PC-9 (cell line): Measurements from ENCODE around the gene RANBP3L. TPM values are rescaled to one million over a fixed set of nuclear protein-coding genes. Genes with fewer than 3 reads are reported as not detected.

Experiments used
- BruUV-seq: library from RNA; stranded (reverse); fragments of 400-500 nt; replicated peaks from 2 replicates; lab custom pipeline; 2021; lab: Mats Ljungman, UMichigan
- CTCF ChIA-PET: fragments of 300-600 bp; sonication (Branson Sonifier 250); formaldehyde crosslinking; loops from one replicate; lab custom pipeline; 2022; ENCODE audit warnings: antibody characterized with exemption; lab: Charles Lee
- POLR2A ChIA-PET: fragments of 300-600 bp; sonication (Branson Sonifier 250); formaldehyde crosslinking; loops from one replicate; lab custom pipeline; 2022; ENCODE audit warnings: antibody characterized with exemption; ENCODE audit not compliant: unreplicated experiment; lab: Charles Lee
- DNase-seq, 2 experiments: peaks; one replicate each; pipeline versions ENCODE4 v3.0.0 to v3.0.0-alpha.2; 2015 to 2022; ENCODE audit warnings: mixed read lengths in 1 of 2
- H2AFZ ChIP-seq: fragments of 200-600 bp; sonication (generic); 2 replicates; pipeline ENCODE4 v1.8.1; 2017; ENCODE audit warnings: antibody characterized with exemption
- H3F3A ChIP-seq: fragments of 200-600 bp; sonication (generic); 2 replicates; pipeline ENCODE4 v1.8.1; 2017; ENCODE audit warnings: antibody characterized with exemption, mild to moderate bottlenecking, low read depth; ENCODE audit not compliant: insufficient read depth
- H3K27ac ChIP-seq: fragments of 200-600 bp; sonication (generic); 2 replicates; pipeline ENCODE4 v1.6.1; 2016; ENCODE audit warnings: mixed run types
- H3K27me3 ChIP-seq: fragments of 200-600 bp; sonication (generic); 2 replicates; pipeline ENCODE4 v1.6.1; 2016; ENCODE audit warnings: low read depth, mixed run types; ENCODE audit not compliant: insufficient read depth
- H3K36me3 ChIP-seq: fragments of 200-600 bp; sonication (generic); 2 replicates; pipeline ENCODE4 v1.6.1; 2016; ENCODE audit warnings: low read depth, mixed run types
- H3K4me1 ChIP-seq: fragments of 200-600 bp; sonication (generic); replicated peaks from 2 replicates; pipeline ENCODE4 v1.6.1; 2016; ENCODE audit warnings: mixed run types; ENCODE audit not compliant: insufficient read depth
- H3K4me2 ChIP-seq: fragments of 200-600 bp; sonication (generic); 2 replicates; pipeline ENCODE4 v1.6.1; 2017; ENCODE audit warnings: mixed run types
- H3K4me3 ChIP-seq: fragments of 200-600 bp; sonication (generic); 2 replicates; pipeline ENCODE4 v1.6.1; 2016; ENCODE audit warnings: mixed run types
- H3K79me2 ChIP-seq: fragments of 200-600 bp; sonication (generic); 2 replicates; pipeline ENCODE4 v1.6.1; 2017; ENCODE audit warnings: low read depth, mixed run types
- H3K9me2 ChIP-seq: fragments of 200-600 bp; sonication (generic); 2 replicates; pipeline ENCODE4 v1.8.1; 2017; ENCODE audit warnings: mild to moderate bottlenecking; ENCODE audit not compliant: insufficient read depth
- H3K9me3 ChIP-seq: fragments of 200-600 bp; sonication (generic); 2 replicates; pipeline ENCODE4 v1.8.1; 2016; ENCODE audit warnings: low read depth; ENCODE audit not compliant: insufficient read depth
- H4K20me1 ChIP-seq: fragments of 200-600 bp; sonication (generic); 2 replicates; pipeline ENCODE4 v1.8.1; 2017; ENCODE audit not compliant: insufficient read depth
- CTCF ChIP-seq: fragments of 200-600 bp; sonication (generic); conservative IDR thresholded peaks from 2 replicates; pipeline ENCODE4 v1.6.1; 2017; ENCODE audit warnings: mixed run types, antibody characterized with exemption, mild to moderate bottlenecking, moderate library complexity
- EZH2 ChIP-seq: fragments of 200-600 bp; sonication (generic); IDR thresholded peaks from 2 replicates; pipeline ENCODE4 v1.8.0; 2017; ENCODE audit warnings: antibody characterized with exemption, low read depth
- intact Hi-C: fragments of 100-400 bp; cut with micrococcal nuclease; formaldehyde crosslinking; loops from one replicate; pipeline ENCODE4 v1.10.0; 2022; ENCODE audit not compliant: unreplicated experiment
- total RNA-seq: library from RNA; stranded (reverse); gene quantifications from 2 replicates; pipeline ENCODE4 v1.2.3, GENCODE V29; 2021

The RANBP3L gene
- total RNA-seq, 1 experiment from 2014 or later, result not detected

- Histone ChIP-seq H3K79me2 (no peaks in the 10 kb centered on the region), H4K20me1 (no peaks in the 10 kb centered on the region), H2AFZ (no peak overlapping the region), H3K9me2 (no peaks in the 10 kb centered on the region; the same call in 1 of the 2 replicates), H3K27ac (no peak overlapping the region), H3K36me3 (no peaks in the 10 kb centered on the region), H3K9me3 (no peaks in the 10 kb centered on the region), H3K4me1 (no peaks in the 10 kb centered on the region), H3K27me3 (no peaks in the 10 kb centered on the region), H3K4me2 (no peak overlapping the region), H3K4me3 (no peak overlapping the region), H3F3A (no peaks in the 10 kb centered on the region)
- TF ChIP-seq CTCF (no peak), EZH2 (no peak)
- ChIA-PET CTCF (no interaction called here), POLR2A (no interaction called here)
- DNase-seq, result no peak
- no TSS peak for BruUV-seq
- intact Hi-C loops, result no loop called here
Measured at GRCh38 chr5:36250427-36250826, 51.3 kb downstream of the RANBP3L start.

GRCh38 chr5:36246036-36246800 is 55.5 kb downstream of the RANBP3L start:
- BruUV-seq, result no TSS peak
- no peak overlapping the region for H3K27ac ChIP-seq
- H3K27me3 ChIP-seq, result no peaks in the 10 kb centered on the region
- no peak overlapping the region for H3K4me2 ChIP-seq
- peaks cover 5% of the 10 kb centered on the region; the same call in 1 of the 2 replicates for H3K4me1 ChIP-seq
- H3K4me3 ChIP-seq, result no peak overlapping the region
- H3F3A ChIP-seq, result peaks cover 13% of the 10 kb centered on the region
- intact Hi-C loops, result no loop called here
- ChIA-PET CTCF (no interaction called here), POLR2A (no interaction called here)
- H2AFZ ChIP-seq, result no peak overlapping the region
- TF ChIP-seq EZH2 (no peak), CTCF (no peak)
- no peaks in the 10 kb centered on the region for H3K9me2 ChIP-seq
- H3K36me3 ChIP-seq, result no peaks in the 10 kb centered on the region
- no peaks in the 10 kb centered on the region; the same call in 1 of the 2 replicates for H3K79me2 ChIP-seq
- no peaks in the 10 kb centered on the region for H4K20me1 ChIP-seq
- H3K9me3 ChIP-seq, result no peaks in the 10 kb centered on the region
- no peak for DNase-seq

- H3K36me3 ChIP-seq, result no peaks in the 10 kb centered on the region
- intact Hi-C loops, result no loop called here
- no TSS peak for BruUV-seq
- ChIA-PET CTCF (interaction anchor here (0.6 kb wide), 1 partner anchor 39 kb away, joined by 3 read pairs; no protein-coding TSS in a partner anchor), POLR2A (no interaction called here)
- H3K27ac ChIP-seq, result no peak overlapping the region
- peaks cover 19% of the 10 kb centered on the region for H3K4me1 ChIP-seq
- no peak overlapping the region for H2AFZ ChIP-seq
- no peaks in the 10 kb centered on the region for H3K27me3 ChIP-seq
- H3F3A ChIP-seq, result peaks cover 23% of the 10 kb centered on the region
- H3K4me3 ChIP-seq, result no peak overlapping the region
- peaks cover 21% of the 10 kb centered on the region for H3K79me2 ChIP-seq
- no peak overlapping the region for H3K4me2 ChIP-seq
- H3K9me3 ChIP-seq, result no peaks in the 10 kb centered on the region
- no peaks in the 10 kb centered on the region for H3K9me2 ChIP-seq
- DNase-seq, result peak in 1 of 2 experiments; percentile 21
- no peaks in the 10 kb centered on the region for H4K20me1 ChIP-seq
- TF ChIP-seq CTCF (no peak), EZH2 (no peak)
Measured at GRCh38 chr5:36244076-36244475, 57.6 kb downstream of the RANBP3L start.
